HG02943 (cell line): ENCODE data around the gene MDM1.

Experiments used
- ATAC-seq: cut with Tn5 transposase; IDR thresholded peaks from one replicate; pipeline ENCODE4 v1.9.1; 2021; ENCODE audit warnings: mild to moderate bottlenecking, low read depth, moderate library complexity; ENCODE audit not compliant: unreplicated experiment

Gene MDM1

DNA sequence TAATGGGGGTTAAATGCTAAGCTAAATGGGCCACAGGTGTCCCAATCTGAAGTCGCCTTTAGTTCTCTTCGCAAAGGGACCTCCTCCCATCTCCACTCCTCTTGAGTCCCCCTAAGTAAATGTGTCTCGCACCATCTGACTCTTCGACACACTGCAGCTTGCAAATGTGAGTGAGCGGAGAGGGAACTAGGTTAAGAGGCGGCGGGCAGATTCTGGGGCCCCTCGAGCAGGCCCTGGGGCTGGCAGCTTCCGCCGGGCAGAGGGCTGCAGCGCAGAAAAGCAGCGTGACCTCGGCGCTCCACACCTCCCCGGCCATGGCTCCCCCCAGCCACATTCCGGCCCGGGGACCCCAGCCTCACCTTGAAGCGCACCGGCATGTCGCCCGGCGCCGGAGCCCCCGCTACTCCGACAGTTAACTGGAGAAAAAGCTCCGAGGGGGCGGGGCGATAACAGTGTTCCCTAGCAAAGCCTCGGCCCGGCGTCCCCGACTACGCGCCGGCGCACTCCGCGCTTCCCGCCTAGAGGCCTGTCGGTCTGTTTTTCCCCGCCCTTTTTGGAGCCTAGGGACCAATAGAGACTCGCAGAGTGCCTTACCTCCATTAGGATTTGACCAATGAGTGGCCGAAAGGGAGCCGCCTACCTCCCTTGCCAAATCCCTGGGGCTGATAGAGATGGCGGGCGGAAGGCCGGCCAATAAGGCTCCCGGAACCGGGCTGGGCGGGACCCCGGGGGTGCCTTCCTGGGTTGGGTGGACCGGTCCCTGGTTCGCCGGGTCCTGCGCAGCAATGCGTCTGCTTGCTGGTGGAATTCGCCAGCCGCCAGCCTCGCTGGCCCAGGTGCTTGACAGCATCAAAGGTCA lies at the start of gene MDM1:
Gene MDM1 (minus strand): TSS at position 494 of the 859 bp plus-strand sequence. CDS start 117 bp downstream, at position 377.
- ATAC-seq: peak; percentile 99

GRCh38 chr12:68381476-68382219 lies 49.5 kb upstream of the MDM1 start:
- ATAC-seq: no peak

DNA sequence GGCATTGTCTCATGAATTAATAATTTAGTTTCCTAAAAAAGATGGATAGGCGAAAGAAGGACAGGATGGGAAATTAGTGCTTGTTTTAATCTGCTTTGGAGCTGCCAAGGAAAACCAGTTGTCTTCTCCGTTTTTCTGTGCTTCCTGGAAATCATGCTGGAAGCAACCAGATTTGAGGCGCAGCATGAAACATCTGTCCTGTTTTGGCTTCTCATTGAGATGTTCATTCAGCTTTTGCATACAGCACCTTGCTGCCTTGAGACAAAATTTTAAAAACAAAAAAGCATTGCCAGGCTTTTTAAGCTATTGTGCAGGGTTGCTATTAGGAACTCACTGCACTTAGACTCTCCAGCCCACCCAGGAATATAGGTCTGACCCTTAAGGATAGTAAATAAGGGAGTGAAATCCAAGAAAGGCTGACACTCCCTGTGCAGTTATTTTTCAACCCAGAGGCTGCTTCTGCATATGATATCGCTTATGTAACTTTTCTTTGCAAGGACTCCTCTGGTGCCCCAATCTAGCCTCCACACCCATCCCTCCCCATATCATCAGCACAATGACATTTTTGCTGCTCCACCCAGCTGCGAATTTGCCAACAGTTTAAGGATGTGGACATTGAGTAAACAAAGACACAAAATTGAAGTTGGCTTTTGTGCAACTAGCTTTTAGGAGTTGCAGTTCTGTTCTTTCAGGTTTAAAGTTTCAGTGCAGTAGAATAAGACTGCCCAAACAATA lies 46.9 kb upstream of the MDM1 start:
- ATAC-seq: no peak

DNA sequence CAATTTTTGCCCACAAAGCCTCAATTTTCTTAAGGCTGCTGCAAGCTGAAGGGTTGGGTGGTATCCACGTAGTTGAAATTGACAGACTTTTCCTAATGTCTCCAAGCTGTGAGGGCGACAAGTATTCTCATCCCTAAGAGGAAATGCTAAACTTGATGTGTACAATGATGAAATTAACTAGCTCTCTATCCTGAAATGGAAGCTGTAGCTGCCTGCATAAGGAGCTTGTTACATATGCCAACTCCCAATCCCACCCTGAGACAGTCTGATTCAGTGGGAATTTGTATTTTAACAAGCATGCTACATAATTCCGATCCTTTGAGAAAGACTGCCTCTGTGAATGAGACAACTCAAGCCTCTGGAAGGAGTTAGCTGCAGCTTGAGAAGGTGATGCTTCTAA lies 45.7 kb upstream of the MDM1 start:
- no peak for ATAC-seq

DNA sequence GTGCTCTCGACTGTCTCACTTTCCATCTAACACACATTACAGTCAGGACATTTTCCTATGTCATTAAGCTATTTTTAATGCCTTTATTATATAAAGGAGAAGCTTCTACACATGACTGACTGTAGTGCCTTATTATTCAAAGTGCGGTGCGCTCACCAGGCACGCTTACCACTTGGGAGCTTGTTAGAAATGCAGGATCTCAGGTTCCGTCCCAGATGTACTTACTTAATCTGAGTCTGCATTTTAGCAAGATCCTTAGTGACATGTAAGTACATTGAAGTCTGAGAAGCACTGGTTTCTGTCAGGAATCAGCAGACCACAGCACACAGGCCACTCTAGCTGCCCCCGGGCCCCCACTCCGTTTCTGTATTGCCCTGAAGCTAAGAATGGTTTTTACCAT lies 44.7 kb upstream of the MDM1 start:
- ATAC-seq: no peak

DNA sequence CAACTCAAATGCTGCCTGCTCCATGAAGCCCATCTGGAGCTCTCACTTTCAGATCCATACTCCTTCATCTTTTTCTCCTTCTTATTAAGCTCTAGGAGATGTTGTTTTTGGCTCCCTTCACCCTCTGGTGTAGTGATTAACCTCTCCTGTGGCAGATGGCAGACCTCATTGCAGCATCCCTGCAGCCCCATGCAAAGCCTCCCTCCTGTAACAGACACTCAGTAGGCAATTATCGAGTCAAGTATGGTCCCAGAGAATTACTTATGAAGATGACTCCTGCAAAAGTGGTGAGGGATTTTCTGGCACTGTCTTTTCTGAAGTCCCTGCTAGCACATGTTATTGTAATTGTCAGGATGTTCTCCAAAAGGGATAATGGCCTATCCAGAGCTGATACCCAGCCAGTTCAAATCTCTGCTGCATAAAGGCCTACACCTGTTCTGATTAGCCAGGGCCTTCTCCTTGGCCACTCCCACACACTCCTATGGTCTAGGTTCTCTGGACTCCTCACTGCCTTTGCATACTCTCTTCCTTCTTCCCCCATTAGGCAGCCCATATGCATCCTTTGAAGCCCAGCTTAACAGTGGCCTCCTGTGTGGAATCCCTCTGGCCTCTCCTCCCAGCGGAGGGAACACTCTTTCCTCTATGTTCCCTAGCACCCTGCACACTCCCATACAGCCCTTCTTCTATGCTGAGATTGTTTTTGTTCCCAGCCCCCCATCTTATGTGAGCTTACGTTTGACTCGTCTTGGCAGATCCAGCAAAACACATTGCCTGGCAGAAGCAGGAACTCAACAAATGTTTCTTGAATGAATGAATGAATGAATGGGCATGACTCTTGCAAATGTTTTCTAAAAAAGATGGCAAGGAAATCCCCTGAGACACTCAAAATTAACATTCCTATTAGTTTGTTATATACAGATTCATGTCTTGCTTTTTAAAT lies 43.9 kb upstream of the MDM1 start:
- ATAC-seq: no peak

DNA sequence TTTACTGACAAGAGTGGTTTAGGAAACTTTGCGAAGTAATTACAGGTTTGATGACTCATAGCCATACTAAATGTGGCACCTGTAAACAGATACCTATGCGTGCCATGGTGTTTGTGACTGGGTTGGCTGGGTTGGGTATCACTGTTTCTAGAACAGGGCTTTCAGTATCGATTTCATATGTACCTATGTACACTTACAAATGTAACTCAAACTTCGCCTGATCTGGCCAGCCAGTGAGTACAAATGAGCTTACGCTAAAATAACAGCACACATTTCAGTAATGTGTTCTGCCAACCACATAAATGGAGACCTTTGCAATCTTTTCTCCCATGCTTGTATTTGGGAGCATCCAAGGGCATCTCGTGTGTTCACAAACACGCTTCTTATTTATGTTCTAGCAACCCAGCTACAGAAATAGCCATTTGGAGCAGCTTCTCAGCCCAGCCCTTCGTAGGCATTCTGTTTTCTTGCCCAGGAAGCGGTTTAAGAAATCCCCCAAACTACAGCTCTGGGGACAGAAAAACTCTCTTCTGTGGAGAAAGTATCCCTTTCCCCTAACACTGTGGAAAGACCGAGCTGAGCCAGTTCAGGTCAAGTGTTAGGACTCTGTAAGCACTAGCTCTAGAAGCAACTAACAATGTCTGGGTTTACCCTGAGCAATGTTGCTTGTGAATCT lies 42.3 kb upstream of the MDM1 start:
- peak; percentile 95 for ATAC-seq

- ATAC-seq: no peak
These were observed 38.5 kb upstream of the MDM1 start for GRCh38 chr12:68370667-68371066.

GRCh38 chr12:68370006-68370590 lies 37.9 kb upstream of the MDM1 start:
- no peak for ATAC-seq

- ATAC-seq: no peak
These were observed 36.2 kb upstream of the MDM1 start for GRCh38 chr12:68368327-68368726.

GRCh38 chr12:68367903-68368302 lies 35.7 kb upstream of the MDM1 start:
- no peak for ATAC-seq

- ATAC-seq: no peak
These were observed 35.0 kb upstream of the MDM1 start for GRCh38 chr12:68367116-68367515.

GRCh38 chr12:68364893-68365725 lies 32.9 kb upstream of the MDM1 start:
- peak; percentile 78 for ATAC-seq

- ATAC-seq: no peak
These were observed 32.2 kb upstream of the MDM1 start for GRCh38 chr12:68364328-68364727.

DNA sequence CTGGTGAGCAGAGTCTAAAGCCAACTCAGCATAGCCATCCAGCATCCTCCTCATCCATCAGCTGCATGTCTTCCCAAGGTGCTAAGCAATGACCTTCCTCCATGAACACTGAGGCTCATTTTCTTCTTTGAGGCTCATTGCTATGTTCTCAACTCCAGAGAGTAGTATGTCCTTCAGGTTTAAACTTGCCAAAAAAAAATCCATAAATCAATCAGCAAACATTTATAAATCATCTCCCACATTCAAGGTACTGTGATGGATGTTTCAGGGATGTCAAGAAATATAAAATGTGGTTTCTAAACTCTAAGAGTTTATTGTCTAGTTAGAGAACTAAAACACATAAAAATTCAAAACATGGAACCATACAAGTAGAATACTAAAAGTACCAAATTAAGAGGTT lies 29.8 kb upstream of the MDM1 start:
- ATAC-seq: no peak

DNA sequence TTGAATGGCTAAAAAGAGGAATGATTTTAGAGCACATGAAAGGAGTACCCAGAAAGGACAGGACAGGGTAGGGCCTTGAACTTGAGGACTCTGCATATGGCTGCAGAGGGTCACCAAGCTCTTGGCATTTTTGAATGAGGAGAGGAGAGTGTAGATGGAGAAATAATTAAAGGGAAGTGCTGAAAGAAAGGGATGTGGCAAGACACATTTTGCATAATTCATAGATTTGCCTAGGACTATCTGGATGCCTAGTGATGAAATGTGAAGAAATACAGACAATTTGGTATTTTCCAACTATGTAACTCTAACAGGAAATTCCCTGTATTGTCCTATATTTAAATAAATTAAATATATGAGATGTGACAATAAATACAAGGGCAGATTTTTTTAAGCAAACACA lies 27.5 kb upstream of the MDM1 start:
- no peak for ATAC-seq

GRCh38 chr12:68358532-68359485 lies 26.6 kb upstream of the MDM1 start:
- peak; percentile 74 for ATAC-seq
